Measurements from ENCODE around the gene GGTLC2. TPM values are rescaled to one million over a fixed set of nuclear protein-coding genes. Genes with fewer than 3 reads are reported as not detected.
A peak's percentile ranks its signal among the peaks of the same experiment; 100 is the strongest.

Gene GGTLC2
- total RNA-seq, 1 donor from 2014 or later: not detected

DNA sequence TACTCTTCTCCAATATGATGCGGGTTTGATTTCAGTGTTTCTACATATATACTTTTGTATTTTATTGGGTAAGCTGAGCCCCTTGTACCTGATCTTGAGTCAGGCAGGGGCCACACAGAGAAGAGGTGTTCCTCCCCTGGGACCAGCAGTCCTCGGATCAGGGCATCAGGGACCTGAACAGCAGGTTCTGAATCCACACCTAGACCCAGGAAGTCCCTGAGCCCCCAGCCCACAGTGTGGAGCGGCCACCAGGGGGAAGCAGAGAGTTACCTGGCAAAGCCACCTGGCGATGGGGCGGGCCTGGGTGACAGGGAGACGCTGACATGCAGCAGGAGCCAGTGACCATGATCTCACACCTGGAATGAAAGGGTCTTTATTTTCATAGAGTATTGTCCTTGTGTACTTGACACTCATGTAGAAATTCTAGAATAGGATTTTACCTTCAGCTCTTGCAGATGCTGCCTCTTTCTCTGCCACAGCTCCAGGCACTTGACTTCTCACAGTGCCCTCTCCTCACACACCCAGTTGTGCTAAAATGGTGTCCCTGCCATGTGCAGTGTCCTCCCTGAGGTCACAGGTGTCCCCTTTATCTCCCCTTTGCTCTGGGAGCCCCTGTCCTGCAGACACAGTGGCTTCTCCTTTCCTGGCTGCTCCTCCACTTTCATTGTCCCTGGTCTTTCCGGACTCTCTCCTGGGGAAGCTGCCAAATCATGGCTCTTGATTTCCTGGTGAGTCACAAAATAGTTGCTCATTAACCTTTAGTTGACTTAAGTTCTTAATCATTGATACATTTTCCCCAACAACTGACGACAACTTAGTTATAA lies 48.5 kb downstream of the GGTLC2 start:
- peaks cover 22% of the 10 kb centered on the region for H3K27me3 Mint-ChIP-seq
- H3K9me3 Mint-ChIP-seq: no peaks in the 10 kb centered on the region
- peaks cover 4% of the 10 kb centered on the region for H3K4me1 Mint-ChIP-seq (ENCODE audit: unreplicated experiment)
- TF ChIP-seq, protein P1, sequence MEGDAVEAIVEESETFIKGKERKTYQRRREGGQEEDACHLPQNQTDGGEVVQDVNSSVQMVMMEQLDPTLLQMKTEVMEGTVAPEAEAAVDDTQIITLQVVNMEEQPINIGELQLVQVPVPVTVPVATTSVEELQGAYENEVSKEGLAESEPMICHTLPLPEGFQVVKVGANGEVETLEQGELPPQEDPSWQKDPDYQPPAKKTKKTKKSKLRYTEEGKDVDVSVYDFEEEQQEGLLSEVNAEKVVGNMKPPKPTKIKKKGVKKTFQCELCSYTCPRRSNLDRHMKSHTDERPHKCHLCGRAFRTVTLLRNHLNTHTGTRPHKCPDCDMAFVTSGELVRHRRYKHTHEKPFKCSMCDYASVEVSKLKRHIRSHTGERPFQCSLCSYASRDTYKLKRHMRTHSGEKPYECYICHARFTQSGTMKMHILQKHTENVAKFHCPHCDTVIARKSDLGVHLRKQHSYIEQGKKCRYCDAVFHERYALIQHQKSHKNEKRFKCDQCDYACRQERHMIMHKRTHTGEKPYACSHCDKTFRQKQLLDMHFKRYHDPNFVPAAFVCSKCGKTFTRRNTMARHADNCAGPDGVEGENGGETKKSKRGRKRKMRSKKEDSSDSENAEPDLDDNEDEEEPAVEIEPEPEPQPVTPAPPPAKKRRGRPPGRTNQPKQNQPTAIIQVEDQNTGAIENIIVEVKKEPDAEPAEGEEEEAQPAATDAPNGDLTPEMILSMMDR (conservative IDR thresholded peaks at IDR 0.05): peak; percentile 69
- no peaks in the 10 kb centered on the region for H3K36me3 Mint-ChIP-seq
- no peak overlapping the region for H3K27ac Mint-ChIP-seq
- DNase-seq (ENCODE audit: extremely low spot score, unreplicated experiment): no peak
- no peak overlapping the region for H3K4me3 Mint-ChIP-seq

DNA sequence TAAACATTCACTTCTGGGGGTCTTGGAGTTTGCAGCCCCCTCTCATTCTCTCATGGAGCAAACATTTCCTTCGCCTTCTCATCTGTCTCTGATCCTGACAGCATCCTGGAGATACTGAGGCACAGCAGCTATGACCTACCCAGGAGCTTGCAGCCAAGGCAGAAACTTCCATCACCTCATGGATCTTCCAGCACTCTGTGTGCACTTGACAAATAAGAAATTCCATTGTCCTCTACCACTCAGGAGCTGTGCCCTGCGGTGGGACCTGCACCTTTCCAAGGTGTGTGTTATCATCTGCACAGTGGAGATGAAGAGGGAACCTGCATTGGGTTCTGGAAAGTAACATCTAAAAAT lies 49.1 kb downstream of the GGTLC2 start:
- no peaks in the 10 kb centered on the region for H3K36me3 Mint-ChIP-seq

DNA sequence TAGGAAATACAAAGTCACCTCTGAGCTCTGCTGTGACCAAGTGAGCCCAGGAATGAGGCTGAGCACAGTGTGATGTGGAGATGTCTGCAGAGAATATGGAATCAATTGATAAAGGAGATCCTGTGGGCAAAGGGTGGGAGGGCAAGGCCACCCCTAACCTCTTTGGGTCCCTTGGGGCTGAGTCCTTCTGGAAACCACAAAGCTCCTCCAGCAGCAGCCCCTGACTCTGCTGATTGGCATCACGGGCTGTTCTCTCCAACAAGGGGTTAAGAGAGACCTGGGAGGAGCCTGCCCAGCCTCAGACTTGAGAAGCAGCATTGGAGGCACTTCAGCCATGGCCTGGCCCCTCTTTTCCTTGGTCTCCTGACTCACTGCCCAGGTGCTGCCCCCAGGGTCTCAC lies 49.7 kb downstream of the GGTLC2 start:
- no peaks in the 10 kb centered on the region for H3K9me3 Mint-ChIP-seq
- H3K36me3 Mint-ChIP-seq: no peaks in the 10 kb centered on the region
- no peak overlapping the region for H3K27ac Mint-ChIP-seq
- DNase-seq (ENCODE audit: extremely low spot score, unreplicated experiment): no peak
- H3K4me1 Mint-ChIP-seq (ENCODE audit: unreplicated experiment): peaks cover 4% of the 10 kb centered on the region
- TF ChIP-seq, protein P1 (conservative IDR thresholded peaks at IDR 0.05): no peak
- peaks cover 26% of the 10 kb centered on the region for H3K27me3 Mint-ChIP-seq
- H3K4me3 Mint-ChIP-seq: no peak overlapping the region

More for the DNA sequence above, 49.1 kb downstream of the GGTLC2 start:
- Mint-ChIP-seq H3K27me3 (peaks cover 23% of the 10 kb centered on the region), H3K27ac (no peak overlapping the region), H3K9me3 (no peaks in the 10 kb centered on the region), H3K4me1 (ENCODE audit: unreplicated experiment) (peaks cover 4% of the 10 kb centered on the region), H3K4me3 (no peak overlapping the region)
- DNase-seq (ENCODE audit: extremely low spot score, unreplicated experiment): no peak
- TF ChIP-seq, protein P1 (conservative IDR thresholded peaks at IDR 0.05): no peak

GRCh38 chr22:22696104-22696503 lies 51.7 kb downstream of the GGTLC2 start:
- Mint-ChIP-seq H3K9me3 (no peaks in the 10 kb centered on the region), H3K4me3 (no peak overlapping the region)

More at GRCh38 chr22:22696104-22696503, 51.7 kb downstream of the GGTLC2 start:
- TF ChIP-seq, protein P1 (conservative IDR thresholded peaks at IDR 0.05): no peak
- H3K36me3 Mint-ChIP-seq: no peaks in the 10 kb centered on the region
- H3K4me1 Mint-ChIP-seq (ENCODE audit: unreplicated experiment): peaks cover 4% of the 10 kb centered on the region
- H3K27me3 Mint-ChIP-seq: peaks cover 33% of the 10 kb centered on the region
- H3K27ac Mint-ChIP-seq: no peak overlapping the region
- DNase-seq (ENCODE audit: extremely low spot score, unreplicated experiment): no peak

Other genes starting within 250 kb of the GGTLC2 start
- 1.1 and 5.0 TPM in 2 replicates for gene ZNF280B, start 135.9 kb upstream of the GGTLC2 start, total RNA-seq (ENCODE audit: low replicate concordance)
- gene ZNF280A, start 124.3 kb upstream of the GGTLC2 start, total RNA-seq (ENCODE audit: low replicate concordance): not detected in 2 replicates
- 0.10 TPM in 1 of 2 replicates, not detected in the other for gene PRAME, start 85.3 kb upstream of the GGTLC2 start, total RNA-seq (ENCODE audit: low replicate concordance)
- not detected in 2 replicates for gene IGLL5, start 243.2 kb downstream of the GGTLC2 start, total RNA-seq (ENCODE audit: low replicate concordance)